Measurements from ENCODE around the gene B3GALT4. TPM values are rescaled to one million over a fixed set of nuclear protein-coding genes. Genes with fewer than 3 reads are reported as not detected.

The B3GALT4 gene
- total RNA-seq, 2 donors from 2014 or later = 3.9 to 5.6 TPM

DNA sequence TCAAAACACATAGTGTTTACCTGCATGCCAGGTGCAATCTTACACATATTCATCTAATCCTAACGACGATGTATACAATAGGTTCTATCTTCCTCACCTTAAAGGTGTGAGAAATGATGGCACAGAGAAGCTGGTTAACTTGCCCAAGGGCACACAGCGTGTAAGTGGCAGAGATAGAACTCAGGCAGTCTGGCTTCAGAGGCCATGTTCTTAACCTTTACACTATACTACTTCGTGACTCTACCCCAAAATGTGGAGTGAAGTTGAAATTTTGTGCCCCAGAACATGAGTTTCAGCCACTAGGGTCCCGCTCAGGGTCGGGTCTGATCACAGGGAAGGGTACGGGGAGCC lies 5.8 kb upstream of the B3GALT4 start:
- H3K4me1 ChIP-seq = peaks cover 51% of the 10 kb centered on the region

DNA sequence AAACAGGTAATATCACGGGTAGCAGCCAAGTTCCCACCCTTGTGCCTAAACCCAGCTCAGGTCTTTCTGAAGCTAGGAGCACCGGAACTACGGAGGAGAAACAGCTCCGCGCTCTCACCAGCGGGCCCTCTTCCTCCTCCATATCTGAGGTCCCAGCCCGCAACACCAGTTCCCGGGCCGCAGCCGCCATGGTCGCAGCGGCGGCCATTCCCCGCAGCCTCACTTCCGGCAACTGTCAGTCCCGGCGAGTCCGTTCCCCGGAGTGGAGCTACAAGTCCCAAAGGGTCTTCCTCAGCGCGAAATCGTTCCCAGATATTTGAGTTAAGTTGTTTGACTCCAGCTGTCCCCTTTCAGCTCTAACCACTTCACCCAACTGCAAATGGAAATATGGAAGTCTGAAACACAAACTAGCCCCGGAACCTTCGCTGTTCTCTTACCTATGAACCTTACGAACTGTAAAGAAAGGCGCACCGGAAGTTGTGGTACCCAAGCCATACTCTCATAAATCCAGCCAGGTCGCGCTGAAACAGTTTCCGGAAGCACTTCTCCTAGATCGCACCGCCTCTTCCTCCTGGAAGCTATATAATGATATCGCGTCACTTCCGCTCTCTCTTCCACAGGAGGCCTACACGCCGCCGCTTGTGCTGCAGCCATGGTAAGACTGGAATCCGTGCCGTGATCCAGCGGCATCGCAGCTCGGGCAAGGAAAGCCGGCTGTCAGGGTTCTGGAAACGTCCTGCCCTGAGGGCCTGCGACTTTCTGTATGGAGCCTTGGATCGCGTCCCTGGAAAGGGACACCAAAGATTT lies 5.3 kb upstream of the B3GALT4 start, which contains the start of the genes RPS18 and VPS52:
Gene RPS18, plus strand, starts transcription at position 608 of the 807 bp plus-strand sequence. Its CDS starts 45 bp downstream, at position 653.
Gene VPS52, minus strand, starts transcription at position 409 of the 807 bp plus-strand sequence. Its CDS starts 201 bp downstream, at position 208.
- Histone ChIP-seq H3K9me3 (no peaks in the 10 kb centered on the region), H3K4me3 (peak within 1 kb of the TSS; percentile 38 to 76), H3K27me3 (no peaks in the 10 kb centered on the region), H3K36me3 (replicated peaks in 1 of 2; ENCODE audit: insufficient read depth in 1 of 2, low read depth in 2 of 2) (peaks cover 0 to 31% of the 10 kb centered on the region in 2 donors), H3K27ac (peak within 1 kb of the TSS; percentile 79 to 95 (median 87)), H3K4me1 (peaks cover 57% of the 10 kb centered on the region)
- peak; percentile 97 for ATAC-seq
- intact Hi-C loops (cut with DNase I) = no loop called here
- peak; percentile 94 to 99 (median 98) for DNase-seq
- peak; percentile 74 to 97 (median 97) for TF ChIP-seq POLR2A (IDR thresholded peaks at IDR 0.05)
- TF ChIP-seq, protein P1, sequence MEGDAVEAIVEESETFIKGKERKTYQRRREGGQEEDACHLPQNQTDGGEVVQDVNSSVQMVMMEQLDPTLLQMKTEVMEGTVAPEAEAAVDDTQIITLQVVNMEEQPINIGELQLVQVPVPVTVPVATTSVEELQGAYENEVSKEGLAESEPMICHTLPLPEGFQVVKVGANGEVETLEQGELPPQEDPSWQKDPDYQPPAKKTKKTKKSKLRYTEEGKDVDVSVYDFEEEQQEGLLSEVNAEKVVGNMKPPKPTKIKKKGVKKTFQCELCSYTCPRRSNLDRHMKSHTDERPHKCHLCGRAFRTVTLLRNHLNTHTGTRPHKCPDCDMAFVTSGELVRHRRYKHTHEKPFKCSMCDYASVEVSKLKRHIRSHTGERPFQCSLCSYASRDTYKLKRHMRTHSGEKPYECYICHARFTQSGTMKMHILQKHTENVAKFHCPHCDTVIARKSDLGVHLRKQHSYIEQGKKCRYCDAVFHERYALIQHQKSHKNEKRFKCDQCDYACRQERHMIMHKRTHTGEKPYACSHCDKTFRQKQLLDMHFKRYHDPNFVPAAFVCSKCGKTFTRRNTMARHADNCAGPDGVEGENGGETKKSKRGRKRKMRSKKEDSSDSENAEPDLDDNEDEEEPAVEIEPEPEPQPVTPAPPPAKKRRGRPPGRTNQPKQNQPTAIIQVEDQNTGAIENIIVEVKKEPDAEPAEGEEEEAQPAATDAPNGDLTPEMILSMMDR (IDR thresholded peaks at IDR 0.05) = peak in 2 of 7 experiments; percentile 6 to 9
- 0 to 1% methylated on average over 26 to 48 of the region's 48 CpGs for WGBS, 2 donors

More for the DNA sequence above, 5.8 kb upstream of the B3GALT4 start:
- no peaks in the 10 kb centered on the region for H3K9me3 ChIP-seq
- peak overlapping the region; percentile 24 to 76 for H3K4me3 ChIP-seq
- ATAC-seq (no peak), DNase-seq (no peak)
- WGBS, 2 donors = 2% methylated on average over 7 of the region's 7 CpGs
- peaks cover 0 to 34% of the 10 kb centered on the region in 2 donors for H3K36me3 ChIP-seq (replicated peaks in 1 of 2; ENCODE audit: insufficient read depth in 1 of 2, low read depth in 2 of 2)
- no peaks in the 10 kb centered on the region for H3K27me3 ChIP-seq
- peak overlapping the region; percentile 79 to 95 (median 87) for H3K27ac ChIP-seq
- intact Hi-C loops (cut with DNase I) = no loop called here
- TF ChIP-seq, protein P1 (IDR thresholded peaks at IDR 0.05) = no peak
- TF ChIP-seq POLR2A (IDR thresholded peaks at IDR 0.05) = no peak

DNA sequence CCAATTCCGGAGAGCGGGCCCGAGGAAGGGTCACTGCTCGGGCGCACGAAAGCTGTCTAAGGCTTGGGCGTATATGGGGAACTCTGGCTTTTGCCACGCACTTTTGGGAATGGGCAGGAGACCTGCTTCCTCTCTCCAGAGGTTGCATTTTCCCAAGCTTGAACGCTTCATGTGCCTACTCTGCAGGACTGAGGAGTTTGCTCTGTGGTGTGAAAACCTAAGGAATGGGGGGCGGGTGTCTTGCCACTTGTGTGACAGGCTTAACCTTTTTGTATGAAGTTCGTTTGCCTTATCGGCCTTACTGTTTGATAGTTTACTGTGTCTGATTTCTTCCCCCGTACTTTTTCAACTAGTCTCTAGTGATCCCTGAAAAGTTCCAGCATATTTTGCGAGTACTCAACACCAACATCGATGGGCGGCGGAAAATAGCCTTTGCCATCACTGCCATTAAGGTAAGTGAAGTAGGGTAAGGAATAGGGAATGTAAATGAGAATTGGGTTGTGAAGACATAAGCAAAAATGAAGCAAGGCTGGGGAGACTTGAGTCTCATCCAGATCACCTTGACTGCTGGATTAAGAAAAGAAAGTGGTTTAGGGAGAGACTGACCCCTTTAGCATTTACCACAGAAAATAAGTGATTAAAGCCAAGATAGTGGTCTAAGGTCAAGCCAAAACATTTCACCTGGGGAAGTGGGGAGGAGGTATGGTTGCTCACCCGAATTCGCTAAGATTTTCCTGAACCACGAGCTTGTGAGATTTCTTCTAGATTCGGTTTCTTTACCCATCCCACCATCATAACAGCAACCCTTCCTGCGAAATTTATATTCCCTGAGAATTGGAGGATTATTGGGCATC lies 4.4 kb upstream of the B3GALT4 start:
- intact Hi-C loops (cut with DNase I) = no loop called here
- H3K27me3 ChIP-seq = no peaks in the 10 kb centered on the region
- peaks cover 0 to 24% of the 10 kb centered on the region in 2 donors for H3K36me3 ChIP-seq (replicated peaks in 1 of 2; ENCODE audit: insufficient read depth in 1 of 2, low read depth in 2 of 2)

DNA sequence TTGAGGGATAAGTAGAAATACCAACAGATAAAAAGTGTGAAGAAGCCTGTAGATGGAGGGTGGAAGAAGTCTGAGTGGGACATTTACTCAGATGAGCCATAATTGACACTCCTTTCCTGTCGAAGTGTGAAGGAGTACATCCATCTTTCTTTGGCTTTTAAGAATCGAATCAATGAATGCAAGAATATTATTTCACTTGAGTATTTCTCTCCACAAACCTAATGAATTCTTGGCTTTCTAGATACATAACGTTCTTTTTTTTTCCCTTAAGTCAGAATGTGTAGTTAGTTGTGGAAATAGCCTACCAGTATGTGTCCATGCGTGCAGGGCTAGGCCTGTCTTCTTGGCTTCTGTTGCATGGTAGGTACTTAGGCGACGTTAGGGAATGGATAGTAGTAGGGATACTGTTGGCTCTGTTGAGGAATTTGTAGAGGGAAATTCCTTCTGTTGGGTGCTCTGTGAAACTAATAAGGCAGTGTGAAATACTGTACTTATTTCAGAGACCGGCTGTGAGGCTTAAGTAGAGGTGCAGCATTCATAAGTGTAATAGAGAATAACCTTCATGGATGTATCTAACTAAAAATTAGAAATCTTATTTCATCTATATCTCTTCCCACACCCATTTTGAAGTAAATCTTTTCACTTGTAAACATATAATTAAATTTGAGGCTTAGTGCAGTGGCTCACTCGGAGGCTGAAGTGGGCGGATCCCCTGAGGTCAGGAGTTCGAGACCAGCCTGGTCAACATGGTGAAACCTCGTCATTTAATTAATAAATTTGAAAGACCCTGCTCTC lies 3.6 kb upstream of the B3GALT4 start:
- Histone ChIP-seq H3K36me3 (replicated peaks in 1 of 2; ENCODE audit: insufficient read depth in 1 of 2, low read depth in 2 of 2) (peaks cover 0 to 17% of the 10 kb centered on the region in 2 donors), H3K27ac (peak overlapping the region in 3 of 4 donors; percentile 79 to 95 (median 91))

More for the DNA sequence above, 4.4 kb upstream of the B3GALT4 start:
- Histone ChIP-seq H3K4me1 (peaks cover 61% of the 10 kb centered on the region), H3K9me3 (no peaks in the 10 kb centered on the region), H3K4me3 (peak overlapping the region; percentile 38 to 76), H3K27ac (peak overlapping the region; percentile 79 to 95 (median 87))
- ATAC-seq = peak; percentile 6
- 4 to 14% methylated on average over 14 to 22 of the region's 22 CpGs for WGBS, 2 donors
- DNase-seq = no peak
- peak in 1 of 3 donors; percentile 17 for TF ChIP-seq POLR2A (IDR thresholded peaks at IDR 0.05)
- TF ChIP-seq, protein P1 (IDR thresholded peaks at IDR 0.05) = no peak

More for the DNA sequence above, 3.6 kb upstream of the B3GALT4 start:
- no peak for DNase-seq
- WGBS, 2 donors = 52 to 53% methylated on average over 11 of the region's 11 CpGs
- TF ChIP-seq, protein P1 (IDR thresholded peaks at IDR 0.05) = no peak
- no peak for TF ChIP-seq POLR2A (IDR thresholded peaks at IDR 0.05)
- Histone ChIP-seq H3K27me3 (no peaks in the 10 kb centered on the region), H3K9me3 (no peaks in the 10 kb centered on the region), H3K4me3 (no peak overlapping the region), H3K4me1 (peaks cover 67% of the 10 kb centered on the region)
- no peak for ATAC-seq
- intact Hi-C loops (cut with DNase I) = no loop called here
